Loucy (cell line): ENCODE results near the gene CRYBG2.

ENCODE experiments used
- H2AFZ ChIP-seq: fragments of 200-600 bp; sonication (generic); 2 replicates; pipeline ENCODE4 v1.6.0; 2016; ENCODE audit warnings: antibody characterized with exemption, mild to moderate bottlenecking, low read length, moderate library complexity
- H3F3A ChIP-seq: fragments of 200-600 bp; 2 replicates; pipeline ENCODE4 v1.6.0; 2016; ENCODE audit warnings: antibody characterized with exemption, low read depth, mild to moderate bottlenecking
- H3K27me3 ChIP-seq: fragments of 200-600 bp; sonication (generic); 2 replicates; pipeline ENCODE4 v1.6.1; 2014; ENCODE audit warnings: low read length, mild to moderate bottlenecking; ENCODE audit not compliant: insufficient read depth, poor library complexity, severe bottlenecking
- H3K36me3 ChIP-seq: fragments of 200-600 bp; sonication (generic); 2 replicates; pipeline ENCODE4 v1.6.1; 2016; ENCODE audit warnings: low read length; ENCODE audit not compliant: insufficient read depth
- H3K4me1 ChIP-seq: fragments of 200-600 bp; sonication (generic); 2 replicates; pipeline ENCODE4 v1.5.1; 2014; ENCODE audit warnings: low read length, mild to moderate bottlenecking; ENCODE audit not compliant: insufficient read depth, poor library complexity, severe bottlenecking
- H3K4me2 ChIP-seq: fragments of 200-600 bp; sonication (generic); 2 replicates; pipeline ENCODE4 v1.6.0; 2014; ENCODE audit warnings: antibody characterized with exemption, low read length, low read depth, mild to moderate bottlenecking; ENCODE audit not compliant: poor library complexity, severe bottlenecking
- H3K4me3 ChIP-seq: fragments of 200-600 bp; sonication (generic); 2 replicates; pipeline ENCODE4 v1.5.1; 2014; ENCODE audit warnings: low read length, mild to moderate bottlenecking, mixed read lengths; ENCODE audit not compliant: poor library complexity, severe bottlenecking
- H3K79me2 ChIP-seq: fragments of 200-600 bp; sonication (generic); 2 replicates; pipeline ENCODE4 v1.6.1; 2014; ENCODE audit warnings: low read length; ENCODE audit not compliant: insufficient read depth
- H3K9ac ChIP-seq: fragments of 200-600 bp; sonication (generic); 2 replicates; pipeline ENCODE4 v1.6.0; 2014; ENCODE audit warnings: mild to moderate bottlenecking, low read depth, low read length, moderate library complexity; ENCODE audit not compliant: poor library complexity, severe bottlenecking
- H3K9me2 ChIP-seq: fragments of 200-600 bp; sonication (generic); replicated peaks from 2 replicates; pipeline ENCODE4 v1.6.1; 2016; ENCODE audit warnings: low read depth, low read length, mixed read lengths
- H3K9me3 ChIP-seq: fragments of 200-600 bp; sonication (generic); 2 replicates; pipeline ENCODE4 v1.6.1; 2014; ENCODE audit warnings: mild to moderate bottlenecking, antibody characterized with exemption, low read length, low read depth; ENCODE audit not compliant: insufficient read depth
- H4K20me1 ChIP-seq: fragments of 200-600 bp; sonication (generic); 2 replicates; pipeline ENCODE4 v1.6.0; 2014; ENCODE audit warnings: antibody characterized with exemption, low read length, mild to moderate bottlenecking; ENCODE audit not compliant: insufficient read depth, poor library complexity, severe bottlenecking
- EZH2phosphoT487 ChIP-seq: fragments of 200-600 bp; IDR thresholded peaks from 2 replicates; pipeline ENCODE4 v1.6.1; 2018; ENCODE audit warnings: antibody characterized with exemption, mild to moderate bottlenecking, moderate library complexity, borderline replicate concordance
- TF ChIP-seq, protein P1 (sequence below): fragments of 200-600 bp; sonication (generic); conservative IDR thresholded peaks from 2 replicates; pipeline ENCODE4 v1.5.1; 2014; ENCODE audit warnings: mild to moderate bottlenecking, antibody characterized with exemption, low read length

Gene CRYBG2

DNA sequence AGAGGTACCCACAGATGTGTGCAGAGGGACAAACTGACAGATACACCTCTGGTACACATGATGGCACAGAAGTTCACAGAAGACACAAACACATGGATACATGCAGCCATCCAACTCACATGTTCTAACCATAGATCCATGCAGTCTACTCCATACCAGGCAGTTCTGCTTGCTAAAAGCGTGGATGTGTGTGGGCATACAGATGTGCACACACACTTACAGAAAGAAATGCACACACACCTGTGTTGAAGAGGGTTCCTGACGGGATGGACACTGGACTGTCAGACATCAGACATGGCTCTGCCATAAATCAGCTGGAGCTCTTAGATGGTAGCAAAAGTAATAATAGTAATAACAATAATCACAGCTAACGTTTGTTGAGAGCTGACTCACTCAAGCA is 29.4 kb downstream of the CRYBG2 start:
- H3K36me3 ChIP-seq = no peaks in the 10 kb centered on the region
- no peak overlapping the region for H3K4me3 ChIP-seq
- peaks cover 21% of the 10 kb centered on the region; the same call in 1 of the 2 replicates for H3K79me2 ChIP-seq
- TF ChIP-seq, protein P1, sequence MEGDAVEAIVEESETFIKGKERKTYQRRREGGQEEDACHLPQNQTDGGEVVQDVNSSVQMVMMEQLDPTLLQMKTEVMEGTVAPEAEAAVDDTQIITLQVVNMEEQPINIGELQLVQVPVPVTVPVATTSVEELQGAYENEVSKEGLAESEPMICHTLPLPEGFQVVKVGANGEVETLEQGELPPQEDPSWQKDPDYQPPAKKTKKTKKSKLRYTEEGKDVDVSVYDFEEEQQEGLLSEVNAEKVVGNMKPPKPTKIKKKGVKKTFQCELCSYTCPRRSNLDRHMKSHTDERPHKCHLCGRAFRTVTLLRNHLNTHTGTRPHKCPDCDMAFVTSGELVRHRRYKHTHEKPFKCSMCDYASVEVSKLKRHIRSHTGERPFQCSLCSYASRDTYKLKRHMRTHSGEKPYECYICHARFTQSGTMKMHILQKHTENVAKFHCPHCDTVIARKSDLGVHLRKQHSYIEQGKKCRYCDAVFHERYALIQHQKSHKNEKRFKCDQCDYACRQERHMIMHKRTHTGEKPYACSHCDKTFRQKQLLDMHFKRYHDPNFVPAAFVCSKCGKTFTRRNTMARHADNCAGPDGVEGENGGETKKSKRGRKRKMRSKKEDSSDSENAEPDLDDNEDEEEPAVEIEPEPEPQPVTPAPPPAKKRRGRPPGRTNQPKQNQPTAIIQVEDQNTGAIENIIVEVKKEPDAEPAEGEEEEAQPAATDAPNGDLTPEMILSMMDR = no peak
- TF ChIP-seq EZH2phosphoT487 = no peak
- H3K9ac ChIP-seq = no peak overlapping the region
- H3K9me3 ChIP-seq = no peaks in the 10 kb centered on the region
- no peak overlapping the region for H3K4me2 ChIP-seq
- H2AFZ ChIP-seq = no peak overlapping the region
- no peaks in the 10 kb centered on the region for H3F3A ChIP-seq
- H3K27me3 ChIP-seq = no peaks in the 10 kb centered on the region
- H3K9me2 ChIP-seq = no peaks in the 10 kb centered on the region
- peaks cover 16% of the 10 kb centered on the region for H3K4me1 ChIP-seq
- no peaks in the 10 kb centered on the region for H4K20me1 ChIP-seq

DNA sequence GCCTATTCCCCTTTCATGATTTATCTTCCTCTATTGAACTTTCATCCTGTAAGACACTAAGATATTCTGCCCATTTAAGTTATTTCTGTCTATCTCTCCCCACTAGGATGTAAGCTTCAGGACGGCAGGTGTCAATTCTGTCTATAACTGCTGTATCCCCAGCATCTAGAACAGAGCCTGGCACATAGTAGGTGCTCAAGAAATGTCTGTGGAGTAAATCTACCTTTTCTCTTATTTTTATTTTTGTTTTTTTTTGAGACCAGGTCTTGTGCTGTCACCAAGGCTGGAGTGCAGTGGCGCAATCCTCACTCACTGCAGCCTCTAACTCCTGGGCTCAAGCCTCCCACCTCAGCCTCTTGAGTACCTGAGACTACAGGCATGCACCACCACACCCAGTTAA is 30.5 kb downstream of the CRYBG2 start:
- Histone ChIP-seq H4K20me1 (no peaks in the 10 kb centered on the region), H3K9ac (no peak overlapping the region)

DNA sequence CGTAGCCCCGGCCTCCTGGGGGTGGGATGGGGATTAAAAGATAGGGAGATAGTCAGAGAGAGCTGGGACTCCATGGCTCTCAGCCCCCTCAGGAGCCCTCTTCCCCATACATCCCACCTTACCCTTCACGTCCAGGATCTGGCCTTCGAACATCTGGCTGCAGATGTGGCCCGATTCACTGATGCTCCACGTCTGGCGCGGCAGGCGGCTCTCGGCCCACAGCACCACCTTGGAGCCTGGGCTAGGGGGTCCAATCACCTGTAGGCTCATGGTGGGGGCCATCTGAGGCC is 31.9 kb downstream of the CRYBG2 start:
- Histone ChIP-seq H3K4me1 (peaks cover 33% of the 10 kb centered on the region), H3K27me3 (no peaks in the 10 kb centered on the region), H4K20me1 (no peaks in the 10 kb centered on the region), H3K36me3 (no peaks in the 10 kb centered on the region), H3K4me2 (peak overlapping the region; percentile 96), H2AFZ (no peak overlapping the region), H3K9me2 (no peaks in the 10 kb centered on the region), H3K4me3 (peak overlapping the region; percentile 25), H3K9me3 (no peaks in the 10 kb centered on the region), H3K79me2 (peaks cover 45% of the 10 kb centered on the region), H3K9ac (peak overlapping the region; percentile 95), H3F3A (no peaks in the 10 kb centered on the region)
- TF ChIP-seq, protein P1 = no peak
- TF ChIP-seq EZH2phosphoT487 = no peak

More for the DNA sequence above, 30.5 kb downstream of the CRYBG2 start:
- H3F3A ChIP-seq = no peaks in the 10 kb centered on the region
- H3K9me3 ChIP-seq = no peaks in the 10 kb centered on the region
- no peaks in the 10 kb centered on the region for H3K9me2 ChIP-seq
- no peak overlapping the region for H3K4me2 ChIP-seq
- H3K4me3 ChIP-seq = no peak overlapping the region
- H2AFZ ChIP-seq = no peak overlapping the region
- peaks cover 20% of the 10 kb centered on the region for H3K4me1 ChIP-seq
- H3K79me2 ChIP-seq = peaks cover 32% of the 10 kb centered on the region
- no peaks in the 10 kb centered on the region for H3K27me3 ChIP-seq
- TF ChIP-seq, protein P1 = no peak
- TF ChIP-seq EZH2phosphoT487 = no peak
- no peaks in the 10 kb centered on the region for H3K36me3 ChIP-seq
